Measurements from ENCODE around the gene HBEGF. TPM values are rescaled to one million over a fixed set of nuclear protein-coding genes. Genes with fewer than 3 reads are reported as not detected.

The HBEGF gene
- total RNA-seq, 1 experiment from 2014 or later: 2.4 TPM

DNA sequence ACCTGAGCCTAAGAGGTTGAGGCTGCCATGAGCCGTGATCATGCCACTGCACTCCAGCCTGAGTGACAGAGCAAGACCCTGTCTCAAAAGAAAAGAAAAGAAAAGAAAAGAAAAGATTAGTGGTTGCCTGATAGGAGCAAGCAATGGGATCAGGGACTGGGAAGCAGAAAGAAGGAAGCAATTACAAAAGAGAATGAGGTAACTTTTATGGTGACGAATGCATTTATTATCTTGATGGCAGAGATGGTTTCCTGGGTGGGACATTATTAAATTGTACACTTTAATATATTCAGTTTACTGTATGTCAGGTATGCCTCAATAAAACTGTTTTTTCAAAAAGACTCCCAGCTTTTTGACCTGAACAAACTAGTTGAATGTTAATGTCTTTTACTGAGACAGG lies 36.0 kb downstream of the HBEGF start:
- no peak overlapping the region for H2BK20ac ChIP-seq (ENCODE audit: low read depth, low read length, poor library complexity, severe bottlenecking)
- no peaks in the 10 kb centered on the region for H3K36me3 Mint-ChIP-seq (ENCODE audit: insufficient read depth in 1 of 3, low read depth in 3 of 3)
- WGBS (ENCODE audit: extremely low coverage, insufficient read length, low lambda C conversion rate): no CpG with 5 or more reads among the region's 2 CpGs
- no peak overlapping the region for H3K4me2 ChIP-seq (ENCODE audit: insufficient read depth, insufficient read length, low read length)
- no peak overlapping the region for H3K56ac ChIP-seq (ENCODE audit: insufficient read length, low read depth, low read length)
- no peak overlapping the region for H3K14ac ChIP-seq (ENCODE audit: insufficient read depth, low read length)
- no peak overlapping the region for H3K27ac ChIP-seq (ENCODE audit: insufficient read length, low read depth, low read length)
- H4K8ac ChIP-seq (replicated peaks; ENCODE audit: insufficient read length, low read depth, low read length): no peak overlapping the region
- no peak overlapping the region for H3K4ac ChIP-seq (ENCODE audit: low read depth, low read length)
- H3K79me2 ChIP-seq (ENCODE audit: insufficient read depth, low read length): no peaks in the 10 kb centered on the region
- H2AFZ ChIP-seq (ENCODE audit: low read length): no peak overlapping the region
- H3K23ac ChIP-seq (ENCODE audit: insufficient read length, low read depth, low read length): no peak overlapping the region
- no peak overlapping the region for H3K18ac ChIP-seq (ENCODE audit: insufficient read length, low read depth, low read length)
- H3K9me3 Mint-ChIP-seq: no peaks in the 10 kb centered on the region
- peaks cover 9% of the 10 kb centered on the region in 2 experiments for H3K4me1 Mint-ChIP-seq
- no peak overlapping the region for H2BK12ac ChIP-seq (ENCODE audit: insufficient read length, low read depth, low read length)
- no peak overlapping the region for H4K91ac ChIP-seq (ENCODE audit: insufficient read length, low read depth, low read length)
- H4K20me1 ChIP-seq (ENCODE audit: control insufficient read depth, insufficient read depth, insufficient read length): no peaks in the 10 kb centered on the region
- H3T11ph ChIP-seq (ENCODE audit: low read length): no peak overlapping the region
- no peaks in the 10 kb centered on the region for H3K27me3 ChIP-seq (ENCODE audit: insufficient read depth, low read length)
- no peak overlapping the region for H3K9ac ChIP-seq (ENCODE audit: extremely low read depth, insufficient read length, low read length)
- H2BK15ac ChIP-seq (ENCODE audit: low read depth, low read length): no peak overlapping the region
- H2AK5ac ChIP-seq (ENCODE audit: insufficient read length, low read length): no peak overlapping the region
- H3K4me1 ChIP-seq (ENCODE audit: insufficient read depth, low read length): no peaks in the 10 kb centered on the region; the same call in 1 of the 2 replicates
- TF ChIP-seq, protein P1, sequence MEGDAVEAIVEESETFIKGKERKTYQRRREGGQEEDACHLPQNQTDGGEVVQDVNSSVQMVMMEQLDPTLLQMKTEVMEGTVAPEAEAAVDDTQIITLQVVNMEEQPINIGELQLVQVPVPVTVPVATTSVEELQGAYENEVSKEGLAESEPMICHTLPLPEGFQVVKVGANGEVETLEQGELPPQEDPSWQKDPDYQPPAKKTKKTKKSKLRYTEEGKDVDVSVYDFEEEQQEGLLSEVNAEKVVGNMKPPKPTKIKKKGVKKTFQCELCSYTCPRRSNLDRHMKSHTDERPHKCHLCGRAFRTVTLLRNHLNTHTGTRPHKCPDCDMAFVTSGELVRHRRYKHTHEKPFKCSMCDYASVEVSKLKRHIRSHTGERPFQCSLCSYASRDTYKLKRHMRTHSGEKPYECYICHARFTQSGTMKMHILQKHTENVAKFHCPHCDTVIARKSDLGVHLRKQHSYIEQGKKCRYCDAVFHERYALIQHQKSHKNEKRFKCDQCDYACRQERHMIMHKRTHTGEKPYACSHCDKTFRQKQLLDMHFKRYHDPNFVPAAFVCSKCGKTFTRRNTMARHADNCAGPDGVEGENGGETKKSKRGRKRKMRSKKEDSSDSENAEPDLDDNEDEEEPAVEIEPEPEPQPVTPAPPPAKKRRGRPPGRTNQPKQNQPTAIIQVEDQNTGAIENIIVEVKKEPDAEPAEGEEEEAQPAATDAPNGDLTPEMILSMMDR (conservative IDR thresholded peaks at IDR 0.05): no peak
- no peak overlapping the region for H3K4me3 Mint-ChIP-seq
- no peak overlapping the region for H2BK120ac ChIP-seq (ENCODE audit: low read depth, low read length, poor library complexity, severe bottlenecking)
- H3K79me1 ChIP-seq (ENCODE audit: insufficient read depth, low read depth, low read length, poor library complexity, severe bottlenecking): no peaks in the 10 kb centered on the region
- H3K23me2 ChIP-seq (ENCODE audit: insufficient read length, low read depth, low read length, poor library complexity, severe bottlenecking): no peaks in the 10 kb centered on the region
- no peak overlapping the region for H4K5ac ChIP-seq (ENCODE audit: insufficient read length, low read depth, low read length)
- H3K9me3 ChIP-seq (ENCODE audit: control insufficient read depth, low read depth, low read length): no peaks in the 10 kb centered on the region
- DNase-seq: no peak
- no peak overlapping the region for H3K27ac Mint-ChIP-seq
- H3K27me3 Mint-ChIP-seq (ENCODE audit: low read depth): peaks cover 2% of the 10 kb centered on the region; the same call in 1 of the 2 replicates
- H2BK5ac ChIP-seq (ENCODE audit: insufficient read length, low read length): no peak overlapping the region

All from H9 (cell line).